Measurements from ENCODE around the gene ACTL10.
"Not testable (repeated sequence)": the region's sequence is repeated elsewhere in the genome, so short reads cannot be mapped to it uniquely, and the experiment has no call there.

Gene ACTL10

DNA sequence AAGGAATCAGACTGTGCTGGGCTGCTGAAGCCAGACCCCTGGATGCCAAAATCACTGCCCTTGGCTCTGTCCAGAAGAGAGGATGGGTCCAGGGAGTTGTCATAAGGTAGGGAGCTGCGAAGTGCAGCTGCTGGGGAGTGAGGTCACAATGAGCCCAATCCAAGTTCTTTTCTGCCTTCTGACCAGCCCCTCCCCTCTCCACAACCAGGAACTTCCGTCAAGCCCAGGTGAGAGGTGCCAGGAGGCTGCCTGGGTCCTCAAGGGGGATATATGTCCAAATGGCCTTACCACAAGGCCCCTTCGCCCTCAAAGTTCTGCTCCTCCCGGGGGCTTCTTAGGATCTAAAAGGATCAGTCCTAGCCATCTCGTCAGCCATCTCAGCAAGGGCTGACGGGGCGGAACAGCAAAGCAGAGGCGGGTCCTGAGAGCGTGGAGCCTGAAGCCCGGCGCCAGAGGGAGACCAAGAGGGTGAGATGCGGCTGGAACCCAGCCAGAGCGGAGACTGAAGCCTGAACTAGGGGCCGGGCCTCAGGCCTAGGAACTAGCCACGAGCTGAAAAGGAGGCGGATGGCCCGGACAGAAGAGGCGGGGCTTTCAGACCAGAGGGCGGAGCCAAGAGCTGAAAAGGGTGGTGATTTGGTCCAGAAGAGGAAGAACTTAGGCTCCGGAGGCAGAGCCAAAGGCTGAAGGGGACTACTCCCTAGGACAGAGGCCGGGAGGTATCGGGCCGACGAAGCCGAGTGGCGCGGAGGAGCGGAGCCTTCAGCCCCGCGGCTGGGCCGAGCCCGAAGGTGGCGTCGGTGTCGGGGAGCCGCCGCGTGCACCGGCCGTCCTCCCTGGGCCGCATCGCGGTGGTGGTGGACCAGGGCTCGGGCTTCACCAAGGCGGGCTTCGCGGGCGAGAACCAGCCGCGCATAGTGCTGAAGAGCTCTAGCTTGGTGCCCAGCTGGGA lies at the start of gene ACTL10:
Gene ACTL10 (plus strand): TSS at position 651 of the 952 bp plus-strand sequence. CDS start 555 bp downstream, outside the sequence.
- DNase-seq: peak; percentile 98

- DNase-seq: no peak
These were observed 44.9 kb upstream of the ACTL10 start for GRCh38 chr20:33621717-33622400.

DNA sequence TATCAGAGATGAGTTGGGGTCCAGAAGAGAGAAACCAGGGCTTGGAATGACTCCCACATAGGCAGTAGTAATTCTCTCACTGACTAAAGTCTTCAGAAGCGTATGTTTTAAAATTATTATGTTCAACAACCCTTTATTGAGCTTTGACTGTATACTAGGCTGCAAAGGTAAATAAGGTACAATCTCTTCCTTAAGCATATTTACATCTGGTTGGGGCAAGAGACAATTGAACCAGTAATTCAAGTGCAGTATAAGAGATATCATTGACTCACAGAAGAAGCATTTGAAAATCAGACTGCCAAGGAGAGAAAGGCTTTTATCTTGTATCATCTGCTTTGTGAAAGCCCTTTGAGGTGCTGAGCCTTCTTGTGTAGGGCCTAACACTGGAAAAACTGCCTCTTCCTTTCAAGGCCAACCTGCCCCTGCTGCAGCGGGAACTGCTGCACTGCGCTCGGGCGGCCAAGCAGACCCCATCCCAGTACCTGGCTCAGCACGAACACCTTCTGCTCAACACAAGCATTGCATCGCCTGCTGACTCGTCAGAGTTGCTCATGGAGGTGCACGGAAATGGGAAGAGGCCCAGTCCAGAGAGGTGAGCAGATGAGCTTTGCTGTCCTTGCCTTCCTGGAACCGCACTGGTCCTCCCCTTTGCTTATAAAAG lies 43.9 kb upstream of the ACTL10 start:
- DNase-seq: no peak

- no peak for DNase-seq
These were observed 42.3 kb upstream of the ACTL10 start for GRCh38 chr20:33624399-33624798.

DNA sequence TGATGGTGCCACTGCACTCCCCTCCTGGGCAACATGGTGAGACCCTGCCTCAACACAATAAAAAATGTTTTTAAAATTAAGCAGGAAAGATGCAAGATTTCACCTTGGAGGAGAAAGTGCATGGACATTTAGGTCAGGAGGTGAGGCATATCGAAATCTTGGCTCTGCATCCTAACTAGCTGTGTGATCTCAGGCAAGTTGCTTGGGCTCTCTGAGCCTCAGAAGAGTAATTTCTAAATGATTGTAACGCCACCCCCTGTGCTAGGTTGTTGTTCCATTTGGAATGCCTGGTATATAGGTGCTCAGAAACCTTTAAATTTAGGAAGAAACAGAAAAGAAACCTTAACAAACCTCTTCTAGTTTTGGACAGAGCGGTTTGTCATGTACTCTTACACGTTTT lies 40.6 kb upstream of the ACTL10 start:
- DNase-seq: no peak

- no peak for DNase-seq
These were observed 39.0 kb upstream of the ACTL10 start for GRCh38 chr20:33627577-33628216.

GRCh38 chr20:33629533-33629932 lies 37.2 kb upstream of the ACTL10 start:
- no peak for DNase-seq

DNA sequence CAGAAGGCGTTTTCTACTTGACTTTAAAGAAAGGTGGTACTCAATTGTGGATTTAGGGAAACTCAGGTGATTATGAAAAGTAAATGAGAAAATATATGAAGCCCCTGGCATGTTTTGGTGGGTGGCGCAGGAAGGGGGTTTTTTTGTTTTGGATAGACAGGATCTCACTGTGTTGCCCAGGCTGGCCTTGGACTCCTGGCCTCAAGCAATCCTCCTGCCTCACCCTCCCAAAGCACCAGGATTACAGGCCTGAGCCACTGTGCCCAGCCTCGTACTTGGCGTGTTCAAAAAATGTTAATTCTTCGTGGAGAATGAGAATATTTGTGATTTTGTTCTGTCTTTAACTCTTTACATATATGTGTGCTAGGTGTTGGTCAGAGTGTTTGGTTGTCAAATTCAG lies 36.8 kb upstream of the ACTL10 start:
- no peak for DNase-seq

DNA sequence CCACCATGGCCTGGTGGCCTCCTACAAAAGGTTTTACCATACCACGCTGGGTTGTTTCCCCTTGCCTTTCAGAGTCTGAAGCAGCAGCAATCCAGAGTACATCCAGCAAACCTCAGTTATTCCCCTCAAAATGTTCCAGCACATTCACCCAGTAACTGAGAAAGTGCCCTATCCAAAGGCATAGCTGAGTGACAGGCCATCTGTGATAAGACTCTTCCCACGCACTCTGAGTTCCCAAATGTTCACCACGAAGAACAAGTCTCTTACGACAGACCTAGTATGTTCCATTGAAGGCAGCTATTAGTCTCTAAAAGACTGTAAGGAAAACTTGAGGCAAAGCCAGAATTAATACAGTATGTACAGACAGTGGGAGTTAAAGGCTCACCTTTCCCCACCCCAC lies 36.2 kb upstream of the ACTL10 start:
- DNase-seq: no peak

- DNase-seq: not testable (repeated sequence)
These were observed 34.8 kb upstream of the ACTL10 start for GRCh38 chr20:33631910-33632309.

- DNase-seq: no peak
These were observed 31.4 kb upstream of the ACTL10 start for GRCh38 chr20:33635341-33635740.

GRCh38 chr20:33636776-33637175 lies 30.0 kb upstream of the ACTL10 start:
- DNase-seq: no peak

DNA sequence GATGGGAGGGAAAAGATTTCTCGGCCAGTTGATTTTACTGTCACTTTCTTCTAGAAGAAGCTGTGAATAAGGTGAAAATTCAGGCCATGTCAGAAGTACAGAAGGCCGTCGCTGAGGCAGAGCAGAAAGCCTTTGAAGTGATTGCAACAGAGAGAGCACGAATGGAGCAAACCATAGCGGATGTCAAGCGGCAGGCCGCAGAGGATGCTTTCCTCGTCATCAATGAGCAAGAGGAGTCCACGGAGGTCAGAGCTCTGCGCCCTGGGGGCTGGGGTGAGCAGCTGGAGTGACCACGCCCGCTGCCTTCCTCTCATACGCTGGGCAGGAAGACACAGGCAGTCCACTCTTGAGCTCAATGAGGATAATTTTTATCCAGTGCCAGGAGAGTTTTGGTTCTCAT lies 26.5 kb upstream of the ACTL10 start:
- DNase-seq: no peak

- DNase-seq: no peak
These were observed 22.3 kb upstream of the ACTL10 start for GRCh38 chr20:33644313-33645071.

DNA sequence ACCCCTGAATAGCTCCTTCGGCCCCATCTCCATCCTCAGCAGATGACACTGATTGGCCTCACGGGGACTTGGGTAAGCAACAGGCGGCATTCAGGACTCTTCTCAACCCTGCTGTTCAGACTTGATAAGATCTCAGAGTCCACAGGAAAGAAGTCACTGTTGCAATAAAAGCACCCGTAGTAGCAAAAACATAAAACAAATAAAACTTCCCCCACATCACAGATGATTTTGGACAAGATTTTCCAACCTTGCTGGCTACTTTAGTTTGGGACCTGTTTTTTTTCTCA lies 21.7 kb upstream of the ACTL10 start:
- no peak for DNase-seq

GRCh38 chr20:33645396-33645795 lies 21.3 kb upstream of the ACTL10 start:
- DNase-seq: no peak

GRCh38 chr20:33646191-33646590 lies 20.6 kb upstream of the ACTL10 start:
- no peak for DNase-seq

DNA sequence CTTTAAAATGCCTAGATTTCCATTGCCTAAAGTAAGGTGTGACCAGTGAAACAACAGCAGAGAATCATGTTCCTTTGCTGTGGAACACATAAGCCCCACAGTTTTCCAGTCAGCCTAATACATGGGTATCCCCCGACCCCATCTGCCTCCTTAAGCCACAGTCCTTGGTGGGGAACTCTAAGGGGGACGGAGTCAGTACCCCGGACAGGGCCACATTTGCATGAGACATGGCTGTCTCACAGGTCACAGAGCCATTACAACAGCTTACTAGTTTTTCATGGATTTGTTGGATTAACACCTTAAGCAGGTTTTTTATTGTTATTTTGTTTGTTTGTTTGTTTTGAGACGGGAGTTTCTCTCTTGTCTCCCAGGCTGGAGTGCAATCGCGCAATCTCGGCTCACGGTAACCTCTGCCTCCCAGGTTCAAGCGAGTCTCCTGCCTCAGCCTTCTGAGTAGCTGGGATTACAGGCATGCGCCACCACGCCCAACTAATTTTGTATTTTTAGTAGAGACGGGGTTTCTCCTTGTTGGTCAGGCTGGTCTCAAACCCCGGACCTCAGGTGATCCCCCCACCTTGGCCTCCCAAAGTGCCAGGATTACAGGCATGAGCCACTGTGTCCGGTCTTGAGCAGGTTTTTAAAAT lies 19.7 kb upstream of the ACTL10 start:
- DNase-seq: not testable (repeated sequence)

DNA sequence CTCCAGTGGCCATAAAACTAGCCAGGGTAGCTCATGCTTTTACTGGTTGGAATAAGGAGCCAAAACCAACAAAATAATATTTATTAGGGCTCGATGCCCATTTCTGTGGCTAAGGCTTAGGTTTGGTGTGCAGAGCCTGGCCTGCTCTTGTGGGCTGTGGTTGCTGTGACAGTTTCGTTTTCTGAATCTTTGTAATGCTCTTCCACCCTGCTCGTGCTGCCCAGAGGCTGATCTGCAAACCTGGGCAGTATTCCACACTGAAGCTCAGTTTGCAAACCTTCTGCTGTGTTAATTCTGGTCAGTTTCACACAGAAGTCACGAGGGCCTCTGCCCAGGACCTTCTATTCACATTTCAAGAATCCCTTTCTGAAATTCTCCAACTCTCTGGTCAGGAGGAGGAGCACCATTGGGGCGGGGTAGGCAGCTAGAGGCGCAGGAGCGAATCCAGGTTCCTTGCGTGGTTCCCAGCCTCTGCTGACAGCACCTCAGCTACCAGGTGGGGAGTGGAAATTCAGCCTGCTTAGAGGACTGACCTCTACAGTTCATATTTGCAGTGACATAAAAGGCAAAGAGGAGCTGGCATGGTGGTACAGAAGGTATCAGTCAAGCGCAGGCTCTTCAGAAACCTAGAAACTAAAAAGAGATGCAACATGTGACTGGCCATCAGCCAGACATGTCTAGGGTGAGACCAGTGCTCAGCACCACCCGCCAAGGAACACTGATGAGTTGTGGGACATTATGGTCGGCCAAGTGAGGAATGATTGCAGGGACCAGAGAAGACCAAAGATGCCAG lies 18.9 kb upstream of the ACTL10 start:
- no peak for DNase-seq

DNA sequence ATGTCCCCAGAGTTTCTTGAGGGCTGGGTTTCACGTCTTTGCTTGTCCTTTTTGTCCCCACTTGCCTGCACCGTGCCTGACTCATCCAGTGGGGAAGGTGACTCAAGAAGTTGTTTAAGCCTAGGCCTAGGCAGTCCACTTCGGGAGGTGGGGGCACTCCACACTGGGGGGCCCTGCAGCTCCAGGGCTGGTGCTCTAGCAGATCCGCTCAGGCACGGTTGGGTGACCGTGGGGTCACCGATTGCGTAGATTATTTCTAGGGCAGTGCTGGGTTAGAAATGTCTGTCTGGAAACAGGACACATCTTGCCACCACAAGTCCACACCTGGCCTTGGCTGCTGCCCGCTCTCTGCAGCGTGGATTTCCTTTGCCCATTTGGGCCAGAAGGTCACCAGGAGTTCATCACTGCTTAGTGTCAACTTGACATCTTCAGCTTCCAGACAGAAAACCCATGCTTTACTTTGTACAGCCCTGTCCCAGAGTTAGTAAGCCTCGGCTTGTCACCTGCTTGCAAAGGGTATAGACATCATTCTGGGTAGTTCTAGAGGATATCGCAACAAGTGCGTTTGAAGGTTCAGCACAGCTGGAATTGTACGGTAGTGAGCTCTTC lies 18.2 kb upstream of the ACTL10 start:
- no peak for DNase-seq

- no peak for DNase-seq
These were observed 17.5 kb upstream of the ACTL10 start for GRCh38 chr20:33649201-33649681.

All from suppressor macrophage treated with lipopolysaccharide for 4 hours (primary cell).